Smooth muscle cell (in vitro differentiated cells): ENCODE results near the gene HOPX. TPM values are rescaled to one million over a fixed set of nuclear protein-coding genes. Genes with fewer than 3 reads are reported as not detected.
A peak's percentile ranks its signal among the peaks of the same experiment; 100 is the strongest.

ENCODE experiments used
- DNase-seq: peaks from one replicate; lab custom pipeline; 2025; ENCODE audit not compliant: unreplicated experiment; lab: John Stamatoyannopoulos, UW
- H2AFZ ChIP-seq: fragments of 200-600 bp; sonication (generic); 2 replicates; pipeline ENCODE4 v1.6.0; 2016; ENCODE audit warnings: antibody characterized with exemption, low read depth, mild to moderate bottlenecking
- H3F3A ChIP-seq: fragments of 200-600 bp; sonication (generic); 2 replicates; pipeline ENCODE4 v1.6.0; 2017; ENCODE audit warnings: antibody characterized with exemption, low read depth
- H3K27ac ChIP-seq: fragments of 200-600 bp; sonication (generic); 2 replicates; pipeline ENCODE4 v1.5.1; 2016; ENCODE audit warnings: low read depth, mild to moderate bottlenecking
- H3K27me3 ChIP-seq: fragments of 200-600 bp; sonication (generic); 2 replicates; pipeline ENCODE4 v1.6.1; 2016; ENCODE audit warnings: low read depth, mild to moderate bottlenecking
- H3K36me3 ChIP-seq: fragments of 200-600 bp; sonication (generic); 2 replicates; pipeline ENCODE4 v1.5.1; 2016; ENCODE audit warnings: low read depth
- H3K4me1 ChIP-seq: fragments of 200-600 bp; sonication (generic); 2 replicates; pipeline ENCODE4 v1.5.1; 2016; ENCODE audit warnings: low read depth
- H3K4me2 ChIP-seq: fragments of 200-600 bp; sonication (generic); 2 replicates; pipeline ENCODE4 v1.6.0; 2016; ENCODE audit warnings: mild to moderate bottlenecking
- H3K4me3 ChIP-seq: fragments of 200-600 bp; sonication (generic); 2 replicates; pipeline ENCODE4 v1.5.1; 2016; ENCODE audit warnings: mild to moderate bottlenecking
- H3K79me2 ChIP-seq: fragments of 200-600 bp; sonication (generic); 2 replicates; pipeline ENCODE4 v1.6.0; 2016; ENCODE audit warnings: low read depth, mild to moderate bottlenecking
- H3K9ac ChIP-seq: fragments of 200-600 bp; sonication (generic); 2 replicates; pipeline ENCODE4 v1.6.0; 2016; ENCODE audit warnings: low read depth
- H3K9me3 ChIP-seq: fragments of 200-600 bp; sonication (generic); replicated peaks from 2 replicates; pipeline ENCODE4 v1.5.1; 2016; ENCODE audit warnings: low read depth
- H4K20me1 ChIP-seq: fragments of 200-600 bp; sonication (generic); 2 replicates; pipeline ENCODE4 v1.6.0; 2016; ENCODE audit warnings: low read depth
- WGBS: methylation state at CpG from one replicate; pipeline ENCODE4 v1.1.7; 2016; ENCODE audit warnings: low lambda C conversion rate; 5-methylcytosine and 5-hydroxymethylcytosine counted together
- polyA plus RNA-seq: library from polyadenylated mRNA; unstranded; fragments of >200 nt; fragmentation: Nextera tagmentation; extraction: Ambion mirVana; gene quantifications from 2 replicates; pipeline ENCODE4 v1.2.1, GENCODE V29; 2016
- total RNA-seq: library from RNA; depleted of rRNA; stranded (reverse); fragments of >200 nt; gene quantifications from 2 replicates; pipeline ENCODE4 v1.2.3, GENCODE V29; 2014
- TF ChIP-seq, protein P1 (sequence below): fragments of 200-600 bp; sonication (generic); IDR thresholded peaks from 2 replicates; pipeline ENCODE4 v1.5.1; 2017; ENCODE audit warnings: borderline replicate concordance, mild to moderate bottlenecking, antibody characterized with exemption; ENCODE audit not compliant: insufficient read depth, poor library complexity, severe bottlenecking

The HOPX gene
- total and polyA plus RNA-seq, 2 experiments from 2014 or later, result 86.9 to 111 TPM

DNA sequence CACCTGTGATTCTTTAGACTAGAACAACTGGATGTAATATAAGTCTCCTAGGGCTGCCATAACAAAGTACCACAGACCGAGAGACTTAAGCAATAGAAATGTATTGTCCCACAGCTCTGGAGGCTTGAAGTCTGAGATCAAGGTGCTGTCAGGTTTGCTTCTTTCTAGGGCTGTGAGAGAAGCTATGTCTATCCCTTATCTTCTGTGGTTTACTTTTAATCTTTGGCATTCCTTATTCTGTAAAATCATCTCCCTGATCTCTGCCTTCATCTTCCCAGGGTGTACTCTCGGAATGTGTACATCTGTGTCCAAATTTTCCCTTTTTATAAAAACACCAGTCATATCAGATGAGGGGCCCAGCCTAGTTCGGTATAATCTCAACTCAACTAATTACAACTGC lies 10.3 kb upstream of the HOPX start:
- no peak overlapping the region for H3K9ac ChIP-seq
- TF ChIP-seq, protein P1, sequence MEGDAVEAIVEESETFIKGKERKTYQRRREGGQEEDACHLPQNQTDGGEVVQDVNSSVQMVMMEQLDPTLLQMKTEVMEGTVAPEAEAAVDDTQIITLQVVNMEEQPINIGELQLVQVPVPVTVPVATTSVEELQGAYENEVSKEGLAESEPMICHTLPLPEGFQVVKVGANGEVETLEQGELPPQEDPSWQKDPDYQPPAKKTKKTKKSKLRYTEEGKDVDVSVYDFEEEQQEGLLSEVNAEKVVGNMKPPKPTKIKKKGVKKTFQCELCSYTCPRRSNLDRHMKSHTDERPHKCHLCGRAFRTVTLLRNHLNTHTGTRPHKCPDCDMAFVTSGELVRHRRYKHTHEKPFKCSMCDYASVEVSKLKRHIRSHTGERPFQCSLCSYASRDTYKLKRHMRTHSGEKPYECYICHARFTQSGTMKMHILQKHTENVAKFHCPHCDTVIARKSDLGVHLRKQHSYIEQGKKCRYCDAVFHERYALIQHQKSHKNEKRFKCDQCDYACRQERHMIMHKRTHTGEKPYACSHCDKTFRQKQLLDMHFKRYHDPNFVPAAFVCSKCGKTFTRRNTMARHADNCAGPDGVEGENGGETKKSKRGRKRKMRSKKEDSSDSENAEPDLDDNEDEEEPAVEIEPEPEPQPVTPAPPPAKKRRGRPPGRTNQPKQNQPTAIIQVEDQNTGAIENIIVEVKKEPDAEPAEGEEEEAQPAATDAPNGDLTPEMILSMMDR, result no peak
- H3F3A ChIP-seq, result no peaks in the 10 kb centered on the region
- WGBS, result 53% methylated on average over 3 of the region's 3 CpGs
- H3K9me3 ChIP-seq, result no peaks in the 10 kb centered on the region
- no peaks in the 10 kb centered on the region for H4K20me1 ChIP-seq
- H3K4me1 ChIP-seq, result peaks cover 19% of the 10 kb centered on the region
- H3K79me2 ChIP-seq, result no peaks in the 10 kb centered on the region
- no peak overlapping the region for H3K27ac ChIP-seq
- H3K4me3 ChIP-seq, result no peak overlapping the region
- H2AFZ ChIP-seq, result no peak overlapping the region
- H3K36me3 ChIP-seq, result no peaks in the 10 kb centered on the region
- no peak overlapping the region for H3K4me2 ChIP-seq
- no peak for DNase-seq
- H3K27me3 ChIP-seq, result no peaks in the 10 kb centered on the region

DNA sequence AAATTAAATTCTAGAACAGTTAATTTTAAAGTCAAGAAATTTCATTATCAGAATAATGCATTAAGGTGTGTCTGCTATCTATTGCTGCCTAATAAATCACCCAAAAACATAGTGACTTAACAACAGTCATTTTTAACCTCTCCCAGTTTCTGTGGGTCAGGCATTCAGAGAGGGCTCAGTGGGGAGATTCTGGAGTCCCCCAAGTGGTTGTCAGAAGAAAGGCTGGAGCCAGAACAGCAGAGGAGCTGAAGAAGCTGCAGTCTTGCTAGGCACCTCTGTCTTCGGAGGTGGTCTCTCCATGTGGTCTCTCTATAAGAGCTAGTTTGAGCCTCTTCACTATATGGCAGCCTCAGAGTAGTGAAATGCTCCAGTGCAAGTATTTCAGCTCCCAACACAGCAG lies 9.3 kb upstream of the HOPX start:
- Histone ChIP-seq H3K4me3 (no peak overlapping the region), H3K4me1 (peaks cover 19% of the 10 kb centered on the region), H4K20me1 (no peaks in the 10 kb centered on the region), H3K9ac (no peak overlapping the region), H3K9me3 (no peaks in the 10 kb centered on the region), H3K4me2 (no peak overlapping the region), H3K79me2 (no peaks in the 10 kb centered on the region), H3K27me3 (no peaks in the 10 kb centered on the region), H3K27ac (no peak overlapping the region), H3K36me3 (no peaks in the 10 kb centered on the region), H3F3A (no peaks in the 10 kb centered on the region), H2AFZ (no peak overlapping the region)
- TF ChIP-seq, protein P1, result no peak
- no peak for DNase-seq
- 91% methylated on average over 1 of the region's 1 CpG for WGBS

DNA sequence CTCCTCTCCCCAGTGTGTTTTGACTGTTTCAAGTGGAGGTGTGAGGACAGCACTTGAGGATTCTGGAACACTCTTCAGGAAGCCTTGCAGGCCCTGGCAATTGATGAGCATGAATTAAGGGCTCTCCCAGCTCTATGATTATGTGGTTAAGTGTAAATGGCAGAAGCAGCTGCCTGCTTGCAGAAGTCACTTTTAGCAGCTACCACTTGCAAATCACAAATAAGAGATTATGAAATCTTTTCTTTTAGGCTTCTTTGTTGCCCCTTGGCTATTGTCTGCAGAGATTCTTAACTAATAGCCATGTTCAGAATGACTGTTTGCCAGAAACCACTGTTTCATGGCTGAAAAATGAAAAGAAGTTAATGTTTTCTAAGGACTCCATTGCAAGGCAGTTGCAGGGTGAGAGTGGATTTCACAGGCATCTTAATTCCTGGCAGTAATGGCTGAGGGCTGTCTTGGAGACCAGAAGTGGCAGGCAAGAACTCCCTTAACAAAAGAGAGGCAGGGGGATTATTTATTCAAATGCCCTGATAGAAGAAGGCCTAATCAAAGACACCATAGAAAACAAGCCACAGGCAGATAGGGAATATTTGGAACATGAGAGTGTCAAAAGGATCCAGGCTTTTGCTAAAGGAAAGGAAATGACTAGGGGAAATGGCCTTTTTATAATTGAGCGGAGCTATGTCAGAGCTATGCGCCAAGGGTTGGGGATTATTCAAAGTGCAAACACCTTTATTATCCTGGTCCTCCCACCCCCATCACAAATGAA lies 8.3 kb upstream of the HOPX start:
- Histone ChIP-seq H3K4me1 (peaks cover 19% of the 10 kb centered on the region), H3K4me3 (no peak overlapping the region), H3K4me2 (peak overlapping the region; percentile 19), H2AFZ (peak overlapping the region; percentile 8), H4K20me1 (no peaks in the 10 kb centered on the region), H3K27ac (peak overlapping the region; percentile 20), H3K9ac (no peak overlapping the region), H3K9me3 (no peaks in the 10 kb centered on the region), H3K27me3 (no peaks in the 10 kb centered on the region), H3F3A (peaks cover 6% of the 10 kb centered on the region), H3K36me3 (no peaks in the 10 kb centered on the region), H3K79me2 (no peaks in the 10 kb centered on the region)
- TF ChIP-seq, protein P1, result no peak
- 67% methylated on average over 2 of the region's 2 CpGs for WGBS
- no peak for DNase-seq
